K562 (cell line): Measurements from ENCODE around the gene GLTPD2. TPM values are rescaled to one million over a fixed set of nuclear protein-coding genes. Genes with fewer than 3 reads are reported as not detected.
A peak's percentile ranks its signal among the peaks of the same experiment; 100 is the strongest.

ENCODE experiments used
- ATAC-seq: fragments of 200-7000 bp; cut with Tn5 transposase; 3 replicates; pipeline ENCODE4 v1.9.1; 2020; ENCODE audit warnings: moderate library complexity
- BruUV-seq: library from RNA; stranded (reverse); fragments of 400-500 nt; replicated peaks from 2 replicates; lab custom pipeline; 2021; lab: Mats Ljungman, UMichigan
- CTCF ChIA-PET: fragments of 300-600 bp; formaldehyde crosslinking; extraction: SDS; loops from one replicate; lab custom pipeline; 2021; ENCODE audit warnings: low intra/inter-chr PET ratio; lab: Yijun Ruan, JAX
- POLR2A ChIA-PET: fragments of 300-600, 350-650 bp; sonication (Branson Sonifier 250); formaldehyde crosslinking; extraction: SDS; loops from one replicate; lab custom pipeline; 2021; ENCODE audit warnings: antibody characterized with exemption, inconsistent platforms; lab: Yijun Ruan, JAX
- DNase-seq, 4 experiments: peaks; one replicate each; pipeline versions ENCODE4 v3.0.0 to v3.0.0-alpha.2; 2011 to 2018; ENCODE audit warnings: low spot score in 3 of 4, mixed read lengths in 3 of 4; ENCODE audit errors: extremely low read depth in 1 of 4
- FAIRE-seq: peaks from 2 replicates; lab custom pipeline; 2011; peaks lifted over from hg19 to GRCh38; lab: Jason Lieb, UNC
- H2AFZ ChIP-seq: 2 replicates; pipeline ENCODE4 v1.6.0; 2011; ENCODE audit warnings: low read depth, low read length, control low read depth, inconsistent platforms
- H3K27ac ChIP-seq: fragments of 200-600 bp; 3 replicates; pipeline ENCODE4 v1.8.0; 2011; ENCODE audit warnings: low read depth, mild to moderate bottlenecking, control low read depth, inconsistent platforms, low read length, moderate library complexity, mixed read lengths; ENCODE audit errors: extremely low read depth
- H3K27me3 ChIP-seq, 2 experiments: fragments of 300-600 bp in 1 of 2; 2 replicates in 1 of 2; 3 replicates in 1 of 2; pipeline versions ENCODE4 v1.6.0 to v1.8.0; 2011; ENCODE audit warnings: inconsistent platforms in 2 of 2, low read length in 2 of 2, mild to moderate bottlenecking in 1 of 2, mixed read lengths in 1 of 2, moderate library complexity in 1 of 2; ENCODE audit not compliant: control insufficient read depth in 2 of 2, insufficient read depth in 2 of 2
- H3K36me3 ChIP-seq: fragments of 300-600 bp; 3 replicates; pipeline ENCODE4 v1.8.0; 2011; ENCODE audit warnings: mild to moderate bottlenecking, low read length, inconsistent platforms; ENCODE audit not compliant: control insufficient read depth, insufficient read depth
- H3K4me1 ChIP-seq, 2 experiments: fragments of 200-600 bp in 1 of 2; replicated peaks in 1 of 2; 2 replicates in 1 of 2; 3 replicates in 1 of 2; pipeline versions ENCODE4 v1.5.1 to v1.8.0; 2011; ENCODE audit warnings: inconsistent platforms in 2 of 2, low read length in 2 of 2, mild to moderate bottlenecking in 1 of 2, mixed read lengths in 1 of 2, moderate library complexity in 1 of 2; ENCODE audit not compliant: control insufficient read depth in 2 of 2, insufficient read depth in 2 of 2
- H3K4me2 ChIP-seq: 2 replicates; pipeline ENCODE4 v1.6.1; 2011; ENCODE audit warnings: low read length, control low read depth, inconsistent platforms, mixed read lengths; ENCODE audit not compliant: insufficient read depth
- H3K4me3 ChIP-seq: fragments of 200-600 bp; sonication (generic), shearing (Covaris generic); 2 replicates; pipeline ENCODE4 v1.5.1; 2016; ENCODE audit warnings: control low read depth, inconsistent platforms
- H3K79me2 ChIP-seq: fragments of 200-600 bp; 3 replicates; pipeline ENCODE4 v1.8.0; 2011; ENCODE audit warnings: low read length, inconsistent platforms; ENCODE audit not compliant: control insufficient read depth, insufficient read depth
- H3K9ac ChIP-seq, 2 experiments: 2 replicates each; pipeline versions ENCODE4 v1.6.0 to v1.6.1; 2011; ENCODE audit warnings: low read depth in 2 of 2, low read length in 2 of 2, control low read depth in 1 of 2, inconsistent platforms in 1 of 2, mild to moderate bottlenecking in 1 of 2, mixed read lengths in 1 of 2; ENCODE audit not compliant: insufficient read depth in 1 of 2
- H3K9me1 ChIP-seq: one replicate; pipeline ENCODE4 v1.6.0; 2011; ENCODE audit warnings: inconsistent platforms, mild to moderate bottlenecking, low read length, moderate library complexity; ENCODE audit not compliant: control insufficient read depth, insufficient read depth
- H3K9me3 ChIP-seq: replicated peaks from 2 replicates; pipeline ENCODE4 v1.5.1; 2011; ENCODE audit warnings: low read depth, low read length, inconsistent platforms; ENCODE audit not compliant: control insufficient read depth, insufficient read depth
- H4K20me1 ChIP-seq: replicated peaks from 2 replicates; pipeline ENCODE4 v1.6.1; 2011; ENCODE audit warnings: low read length, inconsistent platforms, mixed read lengths; ENCODE audit not compliant: control insufficient read depth, insufficient read depth
- CCNT2 ChIP-seq: IDR thresholded peaks from 2 replicates; pipeline ENCODE4 v1.6.1; 2011; ENCODE audit warnings: borderline replicate concordance, low read depth, mild to moderate bottlenecking, moderate library complexity, mixed read lengths, low read length; ENCODE audit not compliant: insufficient read length; ENCODE audit errors: extremely low read depth
- FOS ChIP-seq: IDR thresholded peaks from 3 replicates; pipeline ENCODE4 v1.6.1; 2011; ENCODE audit not compliant: insufficient read length; ENCODE audit errors: extremely low read depth
- IRF2 ChIP-seq: sonication (generic); formaldehyde crosslinking; IDR thresholded peaks from 2 replicates; pipeline ENCODE4 v1.8.1; 2022; ENCODE audit warnings: mild to moderate bottlenecking, missing genetic modification reagents
- MYNN ChIP-seq, 2 experiments: sonication (generic); formaldehyde crosslinking in 1 of 2; IDR thresholded peaks; 2 replicates each; pipeline versions ENCODE4 v1.5.0 to v1.6.1; 2016 to 2020; ENCODE audit warnings: antibody characterized with exemption in 1 of 2, missing genetic modification reagents in 1 of 2
- NFE2 ChIP-seq: IDR thresholded peaks from 2 replicates; pipeline ENCODE4 v1.6.1; 2014; ENCODE audit warnings: antibody characterized with exemption, low read depth
- PHF20 ChIP-seq: fragments of 450-650 bp; IDR thresholded peaks from 2 replicates; pipeline ENCODE4 v1.6.1; 2018; ENCODE audit not compliant: partially characterized antibody
- RAD21 ChIP-seq, 2 experiments: fragments of 250-450 bp in 1 of 2; fragments of 450-650 bp in 1 of 2; sonication (Bioruptor Pico) in 1 of 2; formaldehyde crosslinking in 1 of 2; IDR thresholded peaks in 1 of 2; conservative IDR thresholded peaks in 1 of 2; 2 replicates each; pipeline versions ENCODE4 v1.4.0 to v1.8.0; 2020 to 2022; ENCODE audit warnings: mild to moderate bottlenecking in 2 of 2, moderate library complexity in 1 of 2
- SAFB ChIP-seq: fragments of 200-400 bp; formaldehyde crosslinking; IDR thresholded peaks from 2 replicates; pipeline ENCODE4 v1.6.1; 2017; ENCODE audit warnings: low read depth, low read length, borderline replicate concordance
- USF2 ChIP-seq: sonication (generic); formaldehyde crosslinking; IDR thresholded peaks from 2 replicates; pipeline ENCODE4 v1.5.0; 2020; ENCODE audit warnings: missing genetic modification reagents
- ZNF224 ChIP-seq: sonication (generic); formaldehyde crosslinking; IDR thresholded peaks from 2 replicates; pipeline ENCODE4 v1.8.0; 2022; ENCODE audit warnings: mild to moderate bottlenecking, missing genetic modification reagents
- ZNF253 ChIP-seq: fragments of 250-450 bp; sonication (Bioruptor Pico); conservative IDR thresholded peaks from 2 replicates; pipeline ENCODE4 v1.6.1; 2021; ENCODE audit warnings: mild to moderate bottlenecking
- WGBS: fragments of 100-300 bp; shearing (Covaris generic); methylation state at CpG from one replicate; pipeline ENCODE4 v1.1.6; 2016; ENCODE audit warnings: low coverage, mixed read lengths; ENCODE audit not compliant: insufficient coverage; ENCODE audit errors: missing lambda C conversion rate; 5-methylcytosine and 5-hydroxymethylcytosine counted together
- in situ Hi-C: fragments of 300-500 bp; cut with MboI; formaldehyde crosslinking; loops from 4 replicates; pipeline ENCODE4 v1.15.0; 2018; ENCODE audit warnings: inconsistent platforms, mixed read lengths
- intact Hi-C: fragments of 100-400 bp; cut with micrococcal nuclease; formaldehyde crosslinking; loops from 2 replicates; pipeline ENCODE4 v1.14.2; 2022
- polyA plus RNA-seq, 8 experiments: library from polyadenylated mRNA; depleted of rRNA in 4 of 8; stranded (reverse) in 5 of 8; unstranded in 3 of 8; fragments of >200 nt; fragmentation: Nextera tagmentation in 2 of 8; fragmentation: Illumina TruSeq in 1 of 8; extraction: Ambion mirVana in 2 of 8; extraction: Trizol in 1 of 8; gene quantifications; 2 replicates each; pipeline versions ENCODE4 v1.2.1 to v1.2.3, GENCODE V29; 2011 to 2014; ENCODE audit warnings: inconsistent platforms in 1 of 8, missing spikeins in 1 of 8
- total RNA-seq, 7 experiments: library from RNA; depleted of rRNA in 6 of 7; stranded (reverse); fragments of >200 nt in 6 of 7; fragmentation: Illumina TruSeq in 2 of 7; extraction: Trizol in 2 of 7; gene quantifications; 2 replicates each; pipeline versions ENCODE4 v1.2.1 to v1.2.3, GENCODE V29; 2011 to 2021; ENCODE audit warnings: low replicate concordance in 1 of 7
- TF ChIP-seq, protein P1 (sequence below): fragments of 450-650 bp; IDR thresholded peaks from one replicate; pipeline ENCODE4 v1.6.1; 2018; ENCODE audit warnings: mild to moderate bottlenecking, moderate library complexity; ENCODE audit not compliant: partially characterized antibody
- TF ChIP-seq, protein P2 (sequence below), 3 experiments: IDR thresholded peaks in 2 of 3; conservative IDR thresholded peaks in 1 of 3; 2 replicates each; pipeline ENCODE4 v1.5.1; 2011 to 2012; ENCODE audit warnings: low read length in 3 of 3, mild to moderate bottlenecking in 3 of 3, control low read depth in 2 of 3, improper control_type of control experiment in 1 of 3, inconsistent platforms in 1 of 3, low read depth in 1 of 3, mixed read lengths in 1 of 3, moderate library complexity in 1 of 3; ENCODE audit not compliant: insufficient read depth in 2 of 3
- TF ChIP-seq, protein P3 (sequence below): fragments of 250-450 bp; sonication (Bioruptor Pico); IDR thresholded peaks from 2 replicates; pipeline ENCODE4 v1.5.0; 2021

The GLTPD2 gene
- total and polyA plus RNA-seq, 9 of the 15 experiments (the other 6 are each of a cell fraction or from before 2014, with no cell fraction given) = not detected

GRCh38 chr17:4815043-4815675 lies 26.4 kb downstream of the GLTPD2 start:
- H3K4me1 ChIP-seq = peaks cover 0 to 4% of the 10 kb centered on the region in 2 experiments; a peak in 3 of 5 replicates
- no peak overlapping the region for H3K27ac ChIP-seq
- no peaks in the 10 kb centered on the region for H3K79me2 ChIP-seq
- H3K36me3 ChIP-seq = no peaks in the 10 kb centered on the region
- no TSS peak for BruUV-seq
- WGBS = 49% methylated on average over 5 of the region's 7 CpGs
- H3K27me3 ChIP-seq = no peaks in the 10 kb centered on the region
- no peak overlapping the region for H3K4me2 ChIP-seq
- peak; percentile 79 for ATAC-seq
- H3K9ac ChIP-seq = no peak overlapping the region
- intact Hi-C loops (loop anchor here (5.0 kb wide), 1 partner anchor 67 kb away; no protein-coding TSS in a partner anchor), in situ Hi-C loops (no loop called here)
- POLR2A ChIA-PET = no interaction called here
- no peak overlapping the region for H2AFZ ChIP-seq
- no peak overlapping the region for H3K4me3 ChIP-seq
- DNase-seq = peak in 2 of 4 experiments; percentile 24 to 28
- CTCF ChIA-PET = interaction anchor here (0.7 to 0.8 kb wide), 2 partner anchors 66 to 67 kb away, joined by 3 to 4 read pairs; no protein-coding TSS in a partner anchor
- no peaks in the 10 kb centered on the region for H3K9me3 ChIP-seq
- FAIRE-seq = peak; percentile 67
- peaks cover 4% of the 10 kb centered on the region for H3K9me1 ChIP-seq
- no peaks in the 10 kb centered on the region for H4K20me1 ChIP-seq
- no peak for TF ChIP-seq NFE2
- no peak for TF ChIP-seq IRF2 (CRISPR knock-in tag)
- TF ChIP-seq, protein P1, sequence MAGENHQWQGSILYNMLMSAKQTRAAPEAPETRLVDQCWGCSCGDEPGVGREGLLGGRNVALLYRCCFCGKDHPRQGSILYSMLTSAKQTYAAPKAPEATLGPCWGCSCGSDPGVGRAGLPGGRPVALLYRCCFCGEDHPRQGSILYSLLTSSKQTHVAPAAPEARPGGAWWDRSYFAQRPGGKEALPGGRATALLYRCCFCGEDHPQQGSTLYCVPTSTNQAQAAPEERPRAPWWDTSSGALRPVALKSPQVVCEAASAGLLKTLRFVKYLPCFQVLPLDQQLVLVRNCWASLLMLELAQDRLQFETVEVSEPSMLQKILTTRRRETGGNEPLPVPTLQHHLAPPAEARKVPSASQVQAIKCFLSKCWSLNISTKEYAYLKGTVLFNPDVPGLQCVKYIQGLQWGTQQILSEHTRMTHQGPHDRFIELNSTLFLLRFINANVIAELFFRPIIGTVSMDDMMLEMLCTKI = no peak
- no peak for TF ChIP-seq USF2 (CRISPR knock-in tag)
- no peak for TF ChIP-seq CCNT2
- TF ChIP-seq ZNF253 (CRISPR knock-in tag) = no peak
- TF ChIP-seq ZNF224 (CRISPR knock-in tag) = no peak
- no peak for TF ChIP-seq SAFB
- TF ChIP-seq, protein P2, sequence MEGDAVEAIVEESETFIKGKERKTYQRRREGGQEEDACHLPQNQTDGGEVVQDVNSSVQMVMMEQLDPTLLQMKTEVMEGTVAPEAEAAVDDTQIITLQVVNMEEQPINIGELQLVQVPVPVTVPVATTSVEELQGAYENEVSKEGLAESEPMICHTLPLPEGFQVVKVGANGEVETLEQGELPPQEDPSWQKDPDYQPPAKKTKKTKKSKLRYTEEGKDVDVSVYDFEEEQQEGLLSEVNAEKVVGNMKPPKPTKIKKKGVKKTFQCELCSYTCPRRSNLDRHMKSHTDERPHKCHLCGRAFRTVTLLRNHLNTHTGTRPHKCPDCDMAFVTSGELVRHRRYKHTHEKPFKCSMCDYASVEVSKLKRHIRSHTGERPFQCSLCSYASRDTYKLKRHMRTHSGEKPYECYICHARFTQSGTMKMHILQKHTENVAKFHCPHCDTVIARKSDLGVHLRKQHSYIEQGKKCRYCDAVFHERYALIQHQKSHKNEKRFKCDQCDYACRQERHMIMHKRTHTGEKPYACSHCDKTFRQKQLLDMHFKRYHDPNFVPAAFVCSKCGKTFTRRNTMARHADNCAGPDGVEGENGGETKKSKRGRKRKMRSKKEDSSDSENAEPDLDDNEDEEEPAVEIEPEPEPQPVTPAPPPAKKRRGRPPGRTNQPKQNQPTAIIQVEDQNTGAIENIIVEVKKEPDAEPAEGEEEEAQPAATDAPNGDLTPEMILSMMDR (IDR thresholded peaks at IDR 0.05 in 2 of 3, conservative IDR thresholded peaks at IDR 0.05 in 1 of 3; ENCODE audit: insufficient read depth in 2 of 3, low read depth in 1 of 3, low read length in 3 of 3) = peak; percentile 61 to 75 (median 72)
- no peak for TF ChIP-seq PHF20
- no peak for TF ChIP-seq FOS
- no peak for TF ChIP-seq MYNN (IDR thresholded peaks at IDR 0.05)
- TF ChIP-seq MYNN (CRISPR knock-in tag; IDR thresholded peaks at IDR 0.05) = no peak
- TF ChIP-seq, protein P3, sequence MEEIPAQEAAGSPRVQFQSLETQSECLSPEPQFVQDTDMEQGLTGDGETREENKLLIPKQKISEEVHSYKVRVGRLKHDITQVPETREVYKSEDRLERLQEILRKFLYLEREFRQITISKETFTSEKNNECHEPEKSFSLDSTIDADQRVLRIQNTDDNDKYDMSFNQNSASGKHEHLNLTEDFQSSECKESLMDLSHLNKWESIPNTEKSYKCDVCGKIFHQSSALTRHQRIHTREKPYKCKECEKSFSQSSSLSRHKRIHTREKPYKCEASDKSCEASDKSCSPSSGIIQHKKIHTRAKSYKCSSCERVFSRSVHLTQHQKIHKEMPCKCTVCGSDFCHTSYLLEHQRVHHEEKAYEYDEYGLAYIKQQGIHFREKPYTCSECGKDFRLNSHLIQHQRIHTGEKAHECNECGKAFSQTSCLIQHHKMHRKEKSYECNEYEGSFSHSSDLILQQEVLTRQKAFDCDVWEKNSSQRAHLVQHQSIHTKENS = no peak
- peak in 1 of 2 experiments; percentile 37; a peak in 2 of 4 replicates for TF ChIP-seq RAD21 (CRISPR knock-in tag; conservative IDR thresholded peaks at IDR 0.05 in 1 of 2, IDR thresholded peaks at IDR 0.05 in 1 of 2)
